Heart left ventricle (tissue), 16 donors: Measurements from ENCODE around the gene PVR. TPM values are rescaled to one million over a fixed set of nuclear protein-coding genes. Genes with fewer than 3 reads are reported as not detected.

Experiments
- ATAC-seq, 4 donors: fragments of 200-7000 bp; cut with Tn5 transposase; one replicate each; pipeline ENCODE4 v1.9.1; 2020 to 2022; ENCODE audit warnings: moderate library complexity in 4 of 4, mild to moderate bottlenecking in 3 of 4, moderate number of reproducible peaks in 1 of 4
- DNase-seq, 5 donors: peaks; one replicate each; pipeline ENCODE4 v3.0.0-alpha.2; 2020
- H3K27ac ChIP-seq, 12 donors: fragments of 200-600 bp; sonication (generic) in 4 of 12; one replicate each; pipeline versions ENCODE4 v1.5.0 to v1.8.0; 2016 to 2022; ENCODE audit warnings: mild to moderate bottlenecking in 2 of 12
- H3K27me3 ChIP-seq, 9 donors: fragments of 200-600 bp; sonication (generic) in 2 of 9; one replicate each; pipeline versions ENCODE4 v1.5.1 to v1.8.0; 2016 to 2022; ENCODE audit warnings: mild to moderate bottlenecking in 3 of 9
- H3K36me3 ChIP-seq, 9 donors: fragments of 200-600 bp; sonication (generic) in 2 of 9; one replicate each; pipeline versions ENCODE4 v1.5.0 to v1.8.0; 2018 to 2022; ENCODE audit warnings: mild to moderate bottlenecking in 2 of 9
- H3K4me1 ChIP-seq, 12 donors: fragments of 200-600 bp; sonication (generic) in 4 of 12; one replicate each; pipeline versions ENCODE4 v1.5.0 to v1.8.0; 2016 to 2022; ENCODE audit warnings: mild to moderate bottlenecking in 3 of 12
- H3K4me3 ChIP-seq, 12 donors: fragments of 200-600 bp; sonication (generic) in 4 of 12; one replicate each; pipeline versions ENCODE4 v1.5.0 to v1.8.0; 2017 to 2022; ENCODE audit warnings: mild to moderate bottlenecking in 9 of 12, moderate library complexity in 4 of 12
- H3K9me3 ChIP-seq, 12 donors: fragments of 200-600 bp; sonication (generic) in 4 of 12; one replicate each; pipeline versions ENCODE4 v1.5.0 to v1.8.0; 2016 to 2022; ENCODE audit warnings: mild to moderate bottlenecking in 1 of 12
- CTCF ChIP-seq, 12 donors: fragments of 200-600 bp; sonication (generic) in 4 of 12; IDR thresholded peaks; one replicate each; pipeline versions ENCODE4 v1.5.0 to v1.8.0; 2018 to 2022; ENCODE audit warnings: antibody characterized with exemption in 12 of 12, mild to moderate bottlenecking in 5 of 12
- POLR2A ChIP-seq, 2 donors: fragments of 450-650 bp; IDR thresholded peaks; one replicate each; pipeline ENCODE4 v1.6.1; 2017; ENCODE audit warnings: antibody characterized with exemption in 2 of 2, mild to moderate bottlenecking in 2 of 2, moderate library complexity in 2 of 2
- WGBS, 4 donors: extraction: QIAGEN DNeasy Blood & Tissue Kit in 2 of 4; methylation state at CpG; one replicate each; pipeline versions ENCODE4 v1.1.5 to v1.1.7; 2013 to 2018; 5-methylcytosine and 5-hydroxymethylcytosine counted together
- intact Hi-C, 10 donors: fragments of 100-400 bp; cut with DNase I; formaldehyde crosslinking; loops; one replicate each; pipeline versions ENCODE4 v1.11.1 to v1.14.2; 2022
- polyA plus RNA-seq, 2 donors: library from polyadenylated mRNA; stranded (reverse); fragments of 200-250 nt; gene quantifications; one replicate each; pipeline ENCODE4 v1.2.3, GENCODE V29; 2013
- total RNA-seq, 9 donors: library from RNA; depleted of rRNA in 2 of 9; stranded (reverse); fragments of >200 nt in 2 of 9; fragmentation: NEBNext Ultra II Directional in 3 of 9; extraction: Animal tissue kit (Norgen Biotek cat#: 25700) in 3 of 9; gene quantifications; one replicate each; pipeline versions ENCODE4 v1.1.0 to v1.2.4, GENCODE V29; 2016 to 2023
- donor health status: ischemic (EF 13 %, LVEDD 7.1; RV severe dilation, severe dysfunction).
- donor health status: healthy with polysubstance abuse.
- donor health status: DM: no; HTN: yes; CAD: no.
- donor health status: DM: no; HTN: no; CAD: no.
- donor health status: ischemic (EF 25% LVEDD 6.9; RV normal size, moderate dysfunction).
- donor health status: ischemic (EF 25% LVEDD 5.7; RV mildly dilated, moderate dysfunction).
- donor health status: healthy.
- donor health status: DM: yes; HTN: yes; CAD: no.
- donor health status: ischemic (EF 35%, LVEDD 5.7; RV mildly dilated, moderate dysfunction).
- donor health status: nonischemic (EF 11% LVEDD 7.7; RV severe dilation, severe dysfunction).
- donor health status: DM: yes; HTN: yes; CAD: no.
- donor health status: PGD.
- donor health status: ischemic (EF 29% LVEDD 5.4; RV normal size, mild dysfunction).
- donor health status: nonischemic (EF 23%, LVEDD 6.1; RV moderate dilation, normal function).

The PVR gene
- total and polyA plus RNA-seq, 11 donors: 33.7 to 143 (median 49.1) TPM

GRCh38 chr19:44617110-44617880 lies 26.4 kb upstream of the PVR start:
- Histone ChIP-seq H3K9me3 (no peaks in the 10 kb centered on the region), H3K4me1 (peaks cover 0 to 8% (median 0%) of the 10 kb centered on the region in 12 donors), H3K4me3 (no peak overlapping the region), H3K36me3 (no peaks in the 10 kb centered on the region), H3K27ac (no peak overlapping the region), H3K27me3 (no peaks in the 10 kb centered on the region)
- ATAC-seq (no peak), DNase-seq (no peak)
- WGBS, 4 donors: 87 to 95% (median 90%) methylated on average over 8 of the region's 8 CpGs
- intact Hi-C loops: no loop called here
- TF ChIP-seq CTCF (IDR thresholded peaks at IDR 0.05): no peak
- TF ChIP-seq POLR2A (IDR thresholded peaks at IDR 0.05): no peak

- Histone ChIP-seq H3K9me3 (no peaks in the 10 kb centered on the region), H3K4me1 (peaks cover 0 to 21% (median 0%) of the 10 kb centered on the region in 12 donors), H3K27ac (no peak overlapping the region), H3K27me3 (no peaks in the 10 kb centered on the region), H3K4me3 (no peak overlapping the region), H3K36me3 (no peaks in the 10 kb centered on the region)
- ATAC-seq (no peak), DNase-seq (no peak)
- no peak for TF ChIP-seq POLR2A (IDR thresholded peaks at IDR 0.05)
- no peak for TF ChIP-seq CTCF (IDR thresholded peaks at IDR 0.05)
- intact Hi-C loops: no loop called here
- WGBS, 4 donors: 70 to 81% (median 81%) methylated on average over 7 of the region's 7 CpGs
Observed at GRCh38 chr19:44618640-44619357, 24.9 kb upstream of the PVR start.

DNA sequence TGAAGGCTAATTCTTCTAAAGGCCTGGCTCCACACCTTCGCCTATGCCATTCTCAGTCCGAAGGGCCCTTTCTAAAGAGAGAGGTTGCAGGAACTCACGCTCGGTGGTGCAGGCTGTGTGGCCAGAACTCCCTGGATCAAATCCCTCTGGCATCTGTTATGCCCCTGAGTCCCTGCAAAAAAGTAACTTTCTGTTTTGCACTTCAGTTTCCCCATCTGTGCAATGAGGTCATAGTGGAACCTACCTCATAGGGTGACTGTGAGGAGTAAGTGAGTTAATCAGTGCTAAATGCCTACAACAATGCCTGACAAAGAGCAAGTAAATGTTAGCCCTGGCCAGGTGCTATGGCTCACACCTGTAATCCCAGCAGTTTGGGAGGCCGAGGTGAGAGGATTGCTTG lies 23.0 kb upstream of the PVR start:
- Histone ChIP-seq H3K9me3 (no peaks in the 10 kb centered on the region), H3K27me3 (no peaks in the 10 kb centered on the region), H3K27ac (no peak overlapping the region), H3K36me3 (no peaks in the 10 kb centered on the region), H3K4me1 (peaks cover 0 to 21% (median 0%) of the 10 kb centered on the region in 12 donors), H3K4me3 (no peak overlapping the region)
- ATAC-seq (no peak), DNase-seq (no peak)
- intact Hi-C loops: no loop called here
- no peak for TF ChIP-seq POLR2A (IDR thresholded peaks at IDR 0.05)
- no peak for TF ChIP-seq CTCF (IDR thresholded peaks at IDR 0.05)
- WGBS, 4 donors: 90 to 96% (median 92%) methylated on average over 5 of the region's 5 CpGs

- ATAC-seq (no peak), DNase-seq (no peak)
- TF ChIP-seq POLR2A (IDR thresholded peaks at IDR 0.05) (no peak), CTCF (IDR thresholded peaks at IDR 0.05) (no peak)
- H3K9me3 ChIP-seq: no peaks in the 10 kb centered on the region
- no peaks in the 10 kb centered on the region for H3K27me3 ChIP-seq
- H3K27ac ChIP-seq: no peak overlapping the region
- H3K4me1 ChIP-seq: peaks cover 0 to 14% (median 0%) of the 10 kb centered on the region in 12 donors
- 80 to 88% (median 87%) methylated on average over 6 of the region's 6 CpGs for WGBS, 4 donors
- H3K4me3 ChIP-seq: no peak overlapping the region
- H3K36me3 ChIP-seq: no peaks in the 10 kb centered on the region
- intact Hi-C loops: no loop called here
Observed at GRCh38 chr19:44621367-44621766, 22.3 kb upstream of the PVR start.
